ENCODE results near the gene THPO.
A peak's percentile ranks its signal among the peaks of the same experiment; 100 is the strongest.

THPO gene

GRCh38 chr3:184414418-184415202, 36.6 kb upstream of the THPO start:
- POLR2A ChIA-PET = no interaction called here
- CTCF ChIA-PET = interaction anchor here (0.6 to 7.2 kb wide), 8 partner anchors 9 to 127 kb away, joined by 3 to 107 read pairs (median 3); no protein-coding TSS in a partner anchor
- no peak for DNase-seq (ENCODE audit: low read depth, low spot score)
- TF ChIP-seq CTCF (IDR thresholded peaks at IDR 0.05; ENCODE audit: insufficient read depth, low read length, missing control alignments) = no peak
- no peak overlapping the region for H3K4me3 ChIP-seq (ENCODE audit: low read depth, low read length)

- DNase-seq (ENCODE audit: low read depth, low spot score) = no peak
- ChIA-PET CTCF (interaction anchor here (0.8 to 1.6 kb wide), 4 partner anchors 8 to 131 kb away, joined by 3 to 5 read pairs (median 4); no protein-coding TSS in a partner anchor), POLR2A (no interaction called here)
- no peak overlapping the region for H3K4me3 ChIP-seq (ENCODE audit: low read depth, low read length)
- TF ChIP-seq CTCF (IDR thresholded peaks at IDR 0.05; ENCODE audit: insufficient read depth, low read length, missing control alignments) = no peak
Measured at GRCh38 chr3:184409946-184410500, 32.0 kb upstream of the THPO start.

- ChIA-PET CTCF (interaction anchor here (0.8 to 1.6 kb wide), 4 partner anchors 8 to 132 kb away, joined by 3 to 5 read pairs (median 4); no protein-coding TSS in a partner anchor), POLR2A (no interaction called here)
- TF ChIP-seq CTCF (IDR thresholded peaks at IDR 0.05; ENCODE audit: insufficient read depth, low read length, missing control alignments) = no peak
- H3K4me3 ChIP-seq (ENCODE audit: low read depth, low read length) = no peak overlapping the region
- no peak for DNase-seq (ENCODE audit: low read depth, low spot score)
Measured at GRCh38 chr3:184409331-184409926, 31.4 kb upstream of the THPO start.

- ChIA-PET CTCF (interaction anchor here (1.0 to 3.9 kb wide), 5 partner anchors 10 to 34 kb away, joined by 4 to 14 read pairs (median 4); no protein-coding TSS in a partner anchor), POLR2A (no interaction called here)
- no peak for TF ChIP-seq CTCF (IDR thresholded peaks at IDR 0.05; ENCODE audit: insufficient read depth, low read length, missing control alignments)
Measured at GRCh38 chr3:184405075-184406030, 27.3 kb upstream of the THPO start.

GRCh38 chr3:184399410-184399809, 21.4 kb upstream of the THPO start:
- peak; percentile 71 for DNase-seq (ENCODE audit: low read depth, low spot score)
- ChIA-PET POLR2A (interaction anchor here (0.5 to 0.6 kb wide), 2 partner anchors 113 to 223 kb away, joined by 3 read pairs; no protein-coding TSS in a partner anchor), CTCF (interaction anchor here (0.5 to 1.0 kb wide), 3 partner anchors 11 to 67 kb away, joined by 3 to 6 read pairs (median 3); no protein-coding TSS in a partner anchor)
- no peak overlapping the region; the same call in 1 of the 2 replicates for H3K4me3 ChIP-seq (ENCODE audit: low read depth, low read length)
- TF ChIP-seq CTCF (IDR thresholded peaks at IDR 0.05; ENCODE audit: insufficient read depth, low read length, missing control alignments) = no peak

More at GRCh38 chr3:184405075-184406030, 27.3 kb upstream of the THPO start:
- no peak overlapping the region for H3K4me3 ChIP-seq (ENCODE audit: low read depth, low read length)
- no peak for DNase-seq (ENCODE audit: low read depth, low spot score)
